Effector CD8-positive, alpha-beta T cell (primary cell): ENCODE results near the gene ZDHHC11B.
"Not testable (repeated sequence)": the region's sequence is repeated elsewhere in the genome, so short reads cannot be mapped to it uniquely, and the experiment has no call there.

Experiments
- DNase-seq: peaks from one replicate; lab custom pipeline; 2025; lab: John Stamatoyannopoulos, UW
- total RNA-seq, 4 experiments: gene quantifications; one replicate each; lab custom pipeline; 2026; lab: John Stamatoyannopoulos, UW

Gene ZDHHC11B
- total RNA-seq, result 1.9 to 7.1 (median 4.1) reads per million in 4 experiments

- DNase-seq, result peak; percentile 82
Measured at GRCh38 chr5:784428-785177, at the start of gene ZDHHC11B. Gene ZDHHC11B, minus strand, starts transcription at chr5:784729. Its CDS starts 17,810 bp downstream, at chr5:766919.

- not testable (repeated sequence) for DNase-seq
Measured at GRCh38 chr5:834013-834412, 49.5 kb upstream of the ZDHHC11B start.

GRCh38 chr5:828194-828593 is 43.7 kb upstream of the ZDHHC11B start:
- DNase-seq, result not testable (repeated sequence)

- not testable (repeated sequence) for DNase-seq
Measured at GRCh38 chr5:825544-825943, 41.0 kb upstream of the ZDHHC11B start.

GRCh38 chr5:821504-821903 is 37.0 kb upstream of the ZDHHC11B start:
- no peak for DNase-seq

GRCh38 chr5:820245-820644 is 35.7 kb upstream of the ZDHHC11B start:
- DNase-seq, result no peak

- no peak for DNase-seq
Measured at GRCh38 chr5:819078-819477, 34.5 kb upstream of the ZDHHC11B start.

GRCh38 chr5:816176-816575 is 31.6 kb upstream of the ZDHHC11B start:
- no peak for DNase-seq

- DNase-seq, result no peak
Measured at GRCh38 chr5:815449-815848, 30.9 kb upstream of the ZDHHC11B start.

GRCh38 chr5:813575-813974 is 29.0 kb upstream of the ZDHHC11B start:
- DNase-seq, result not testable (repeated sequence)

GRCh38 chr5:811384-811783 is 26.9 kb upstream of the ZDHHC11B start:
- DNase-seq, result not testable (repeated sequence)

GRCh38 chr5:807719-808514 is 23.4 kb upstream of the ZDHHC11B start:
- not testable (repeated sequence) for DNase-seq

GRCh38 chr5:801472-801871 is 16.9 kb upstream of the ZDHHC11B start:
- no peak for DNase-seq

GRCh38 chr5:801055-801454 is 16.5 kb upstream of the ZDHHC11B start:
- not testable (repeated sequence) for DNase-seq

GRCh38 chr5:798505-799138 is 14.1 kb upstream of the ZDHHC11B start:
- not testable (repeated sequence) for DNase-seq

- DNase-seq, result not testable (repeated sequence)
Measured at GRCh38 chr5:797986-798385, 13.5 kb upstream of the ZDHHC11B start.

- DNase-seq, result not testable (repeated sequence)
Measured at GRCh38 chr5:795873-796272, 11.3 kb upstream of the ZDHHC11B start.

GRCh38 chr5:794948-795347 is 10.4 kb upstream of the ZDHHC11B start:
- DNase-seq, result not testable (repeated sequence)

- not testable (repeated sequence) for DNase-seq
Measured at GRCh38 chr5:788703-789102, 4.2 kb upstream of the ZDHHC11B start.

GRCh38 chr5:787857-788233 is 3.3 kb upstream of the ZDHHC11B start:
- DNase-seq, result not testable (repeated sequence)

- DNase-seq, result not testable (repeated sequence)
Measured at GRCh38 chr5:787224-787856, 2.8 kb upstream of the ZDHHC11B start.

- DNase-seq, result not testable (repeated sequence)
Measured at GRCh38 chr5:785181-785705, 714 bp upstream of the ZDHHC11B start.
